Fibroblast of peridontal ligament (primary cell): ENCODE data around the gene ADAMTS9.

ENCODE experiments used
- DNase-seq: peaks from one replicate; pipeline ENCODE4 v3.0.0-alpha.2; 2010; ENCODE audit errors: extremely low read depth

ADAMTS9 gene

GRCh38 chr3:64655160-64655559, 32.6 kb downstream of the ADAMTS9 start:
- no peak for DNase-seq

- DNase-seq, result no peak
Observed at GRCh38 chr3:64654013-64654412, 33.8 kb downstream of the ADAMTS9 start.

- no peak for DNase-seq
Observed at GRCh38 chr3:64653101-64653500, 34.7 kb downstream of the ADAMTS9 start.

- peak; percentile 41 for DNase-seq
Observed at GRCh38 chr3:64651741-64652241, 36.0 kb downstream of the ADAMTS9 start.

- DNase-seq, result no peak
Observed at GRCh38 chr3:64651303-64651702, 36.5 kb downstream of the ADAMTS9 start.

GRCh38 chr3:64650715-64651114, 37.1 kb downstream of the ADAMTS9 start:
- DNase-seq, result peak; percentile 74

GRCh38 chr3:64650096-64650622, 37.6 kb downstream of the ADAMTS9 start:
- DNase-seq, result no peak

GRCh38 chr3:64648927-64649906, 38.6 kb downstream of the ADAMTS9 start:
- no peak for DNase-seq

GRCh38 chr3:64647825-64648224, 40.0 kb downstream of the ADAMTS9 start:
- DNase-seq, result no peak

- no peak for DNase-seq
Observed at GRCh38 chr3:64645243-64645642, 42.6 kb downstream of the ADAMTS9 start.

- DNase-seq, result no peak
Observed at GRCh38 chr3:64644483-64644882, 43.3 kb downstream of the ADAMTS9 start.

- no peak for DNase-seq
Observed at GRCh38 chr3:64642327-64643151, 45.3 kb downstream of the ADAMTS9 start.

GRCh38 chr3:64638981-64639481, 48.8 kb downstream of the ADAMTS9 start:
- DNase-seq, result no peak

- no peak for DNase-seq
Observed at GRCh38 chr3:64638511-64638910, 49.3 kb downstream of the ADAMTS9 start.

GRCh38 chr3:64634417-64634816, 53.4 kb downstream of the ADAMTS9 start:
- DNase-seq, result no peak

- no peak for DNase-seq
Observed at GRCh38 chr3:64631951-64632350, 55.8 kb downstream of the ADAMTS9 start.

GRCh38 chr3:64627471-64628321, 60.1 kb downstream of the ADAMTS9 start:
- peak; percentile 13 for DNase-seq

GRCh38 chr3:64627042-64627441, 60.8 kb downstream of the ADAMTS9 start:
- no peak for DNase-seq

- DNase-seq, result no peak
Observed at GRCh38 chr3:64625381-64625780, 62.4 kb downstream of the ADAMTS9 start.

- DNase-seq, result no peak
Observed at GRCh38 chr3:64623125-64623524, 64.7 kb downstream of the ADAMTS9 start.
